OCI-LY3 (cell line): ENCODE measurements around the gene SCAI.

Experiments used
- H2AFZ ChIP-seq: fragments of 200-600, 300-600 bp; shearing (Covaris generic); 2 replicates; pipeline ENCODE4 v1.6.0; 2014; ENCODE audit warnings: antibody characterized with exemption, low read depth, low read length
- H3K27ac ChIP-seq: fragments of 200-600, 300-600 bp; sonication (generic); 2 replicates; pipeline ENCODE4 v1.5.1; 2014; ENCODE audit warnings: mild to moderate bottlenecking, low read length, moderate library complexity, mixed read lengths
- H3K27me3 ChIP-seq: fragments of 200-600, 300-600 bp; sonication (generic); 2 replicates; pipeline ENCODE4 v1.6.1; 2014; ENCODE audit warnings: low read depth, low read length, mixed read lengths
- H3K36me3 ChIP-seq: fragments of 200-600, 300-600 bp; sonication (generic); replicated peaks from 2 replicates; pipeline ENCODE3; 2014; ENCODE audit warnings: low read depth, low read length, mixed read lengths
- H3K4me1 ChIP-seq: fragments of 300-600, 200-600 bp; sonication (generic); 2 replicates; pipeline ENCODE4 v1.6.1; 2014; ENCODE audit warnings: low read length, mixed read lengths
- H3K4me2 ChIP-seq: fragments of 200-600, 300-600 bp; sonication (generic); 2 replicates; pipeline ENCODE4 v1.6.1; 2014; ENCODE audit warnings: low read length, mixed read lengths
- H3K4me3 ChIP-seq: fragments of 300-600, 200-600 bp; sonication (generic); 2 replicates; pipeline ENCODE4 v1.5.1; 2014; ENCODE audit warnings: antibody characterized with exemption, mild to moderate bottlenecking, low read length, moderate library complexity
- H3K79me2 ChIP-seq: fragments of 300-600, 200-600 bp; shearing (Covaris generic); 2 replicates; pipeline ENCODE4 v1.6.1; 2014; ENCODE audit warnings: mild to moderate bottlenecking, low read length, mixed read lengths
- H3K9ac ChIP-seq: fragments of 300-600, 200-600 bp; shearing (Covaris generic); 2 replicates; pipeline ENCODE4 v1.6.0; 2014; ENCODE audit warnings: mild to moderate bottlenecking, low read length, moderate library complexity
- H3K9me3 ChIP-seq: fragments of 200-600, 300-600 bp; shearing (Covaris generic); 2 replicates; pipeline ENCODE4 v1.6.1; 2014; ENCODE audit warnings: low read length, mixed read lengths; ENCODE audit not compliant: insufficient read depth
- H4K20me1 ChIP-seq: fragments of 200-600, 300-600 bp; sonication (generic); 2 replicates; pipeline ENCODE4 v1.6.1; 2016; ENCODE audit warnings: low read length, mixed read lengths; ENCODE audit not compliant: insufficient read depth
- CTCF ChIP-seq: fragments of 200-600, 300-600 bp; sonication (generic); IDR thresholded peaks from 2 replicates; pipeline ENCODE4 v1.5.1; 2014; ENCODE audit warnings: antibody characterized with exemption, low read length, low read depth
- EZH2phosphoT487 ChIP-seq: fragments of 200-600 bp; shearing (Covaris generic); IDR thresholded peaks from 2 replicates; pipeline ENCODE4 v1.6.1; 2018; ENCODE audit warnings: antibody characterized with exemption, mixed run types, low read depth

SCAI gene

DNA sequence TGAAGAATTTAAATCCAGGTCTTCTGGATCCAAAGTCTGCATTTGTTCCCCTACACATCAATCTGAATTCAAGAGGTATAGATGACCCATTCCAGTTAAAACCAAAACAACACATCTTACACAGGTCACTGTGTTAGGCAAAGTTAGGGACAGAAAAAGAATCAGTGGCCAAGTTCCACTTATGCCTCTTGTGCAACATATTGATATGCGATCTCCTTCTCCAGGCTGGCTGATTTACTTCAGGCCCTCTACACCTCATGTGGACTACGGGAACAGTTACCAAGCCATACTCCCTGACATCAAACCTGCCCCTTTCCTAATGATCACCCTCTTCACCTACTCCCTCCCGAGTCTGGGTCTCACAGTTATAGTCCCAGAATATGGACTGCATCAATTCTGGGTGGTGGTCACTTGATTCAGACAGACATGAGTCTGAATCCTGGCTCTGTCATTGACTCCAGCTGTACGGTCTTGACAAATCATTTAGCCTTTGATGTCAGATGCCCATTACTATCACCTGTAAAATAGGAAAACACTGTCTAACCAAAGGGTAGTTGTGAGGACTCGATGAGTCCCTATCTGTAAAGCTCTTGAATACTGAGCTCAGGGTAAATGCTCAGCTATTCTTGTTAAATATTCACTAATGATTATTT, 228.4 kb downstream of the SCAI start:
- H4K20me1 ChIP-seq: no peaks in the 10 kb centered on the region
- no peak overlapping the region for H2AFZ ChIP-seq
- no peaks in the 10 kb centered on the region for H3K27me3 ChIP-seq
- H3K27ac ChIP-seq: no peak overlapping the region
- H3K4me2 ChIP-seq: no peak overlapping the region
- peaks cover 8% of the 10 kb centered on the region for H3K36me3 ChIP-seq
- H3K4me3 ChIP-seq: no peak overlapping the region
- no peaks in the 10 kb centered on the region for H3K4me1 ChIP-seq
- no peaks in the 10 kb centered on the region for H3K9me3 ChIP-seq
- TF ChIP-seq EZH2phosphoT487: no peak
- no peak for TF ChIP-seq CTCF
- H3K79me2 ChIP-seq: no peaks in the 10 kb centered on the region
- no peak overlapping the region for H3K9ac ChIP-seq

- H2AFZ ChIP-seq: no peak overlapping the region
- no peak overlapping the region for H3K4me2 ChIP-seq
- H3K36me3 ChIP-seq: peaks cover 8% of the 10 kb centered on the region
- TF ChIP-seq CTCF (no peak), EZH2phosphoT487 (no peak)
- no peaks in the 10 kb centered on the region for H4K20me1 ChIP-seq
- H3K9ac ChIP-seq: no peak overlapping the region
- H3K27me3 ChIP-seq: no peaks in the 10 kb centered on the region
- H3K4me3 ChIP-seq: no peak overlapping the region
- no peaks in the 10 kb centered on the region for H3K4me1 ChIP-seq
- no peaks in the 10 kb centered on the region for H3K79me2 ChIP-seq
- no peak overlapping the region for H3K27ac ChIP-seq
- H3K9me3 ChIP-seq: no peaks in the 10 kb centered on the region
Observed at GRCh38 chr9:124913378-124913777, 229.9 kb downstream of the SCAI start.

DNA sequence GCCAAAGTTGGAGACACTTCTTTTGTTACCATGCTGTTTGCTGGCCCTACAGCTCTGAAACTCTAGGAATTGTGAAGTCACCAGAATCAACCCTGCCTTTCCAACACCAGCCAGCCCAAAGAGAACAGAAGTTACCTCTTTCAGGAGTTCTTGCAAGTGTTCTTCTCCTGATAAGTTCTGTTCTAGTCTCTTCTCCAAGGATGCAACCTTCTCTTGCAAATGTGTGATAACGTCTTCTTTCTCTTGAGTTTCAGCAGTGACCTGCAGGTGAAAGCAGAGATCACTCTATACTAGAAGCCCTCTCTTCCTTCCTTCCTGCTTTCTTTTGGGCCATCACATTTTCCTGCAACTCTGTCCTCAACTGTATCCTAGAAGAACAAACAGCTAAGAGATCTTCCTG, 231.6 kb downstream of the SCAI start:
- TF ChIP-seq EZH2phosphoT487: no peak
- TF ChIP-seq CTCF: no peak

DNA sequence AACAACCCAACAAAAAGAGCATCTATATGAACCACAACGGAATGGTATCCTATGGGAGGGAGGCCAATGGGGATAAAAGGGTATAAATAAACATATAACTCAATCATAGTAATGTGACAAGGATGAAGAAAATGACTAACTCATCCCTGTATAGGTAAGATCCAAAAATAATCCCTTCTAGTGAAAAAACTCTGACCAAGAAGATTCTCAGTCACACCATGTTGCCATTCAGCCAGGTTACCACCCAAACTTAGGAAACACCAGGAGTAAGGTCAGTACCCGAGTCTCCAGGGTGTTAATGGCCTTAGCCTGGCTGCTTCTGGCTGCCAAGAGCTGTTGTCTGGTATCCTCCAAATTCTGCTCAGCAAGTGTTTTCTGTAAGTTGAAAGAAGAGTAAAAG, 235.2 kb downstream of the SCAI start:
- H2AFZ ChIP-seq: no peak overlapping the region
- H3K27ac ChIP-seq: no peak overlapping the region
- H3K36me3 ChIP-seq: peaks cover 4% of the 10 kb centered on the region
- H4K20me1 ChIP-seq: no peaks in the 10 kb centered on the region
- no peaks in the 10 kb centered on the region for H3K27me3 ChIP-seq
- no peaks in the 10 kb centered on the region for H3K79me2 ChIP-seq
- H3K4me1 ChIP-seq: no peaks in the 10 kb centered on the region
- no peak for TF ChIP-seq CTCF
- TF ChIP-seq EZH2phosphoT487: no peak
- no peak overlapping the region for H3K4me2 ChIP-seq
- no peak overlapping the region for H3K4me3 ChIP-seq
- no peaks in the 10 kb centered on the region for H3K9me3 ChIP-seq
- H3K9ac ChIP-seq: no peak overlapping the region

More for the DNA sequence above, 231.6 kb downstream of the SCAI start:
- Histone ChIP-seq H3K27me3 (no peaks in the 10 kb centered on the region), H2AFZ (no peak overlapping the region), H3K9ac (no peak overlapping the region), H3K4me1 (no peaks in the 10 kb centered on the region), H3K4me3 (no peak overlapping the region), H3K9me3 (no peaks in the 10 kb centered on the region), H3K36me3 (peaks cover 8% of the 10 kb centered on the region), H3K4me2 (no peak overlapping the region), H3K79me2 (no peaks in the 10 kb centered on the region), H4K20me1 (no peaks in the 10 kb centered on the region), H3K27ac (no peak overlapping the region)
